CD8-positive, alpha-beta memory T cell (primary cell): Measurements from ENCODE around the gene TNF. TPM values are rescaled to one million over a fixed set of nuclear protein-coding genes. Genes with fewer than 3 reads are reported as not detected.

ENCODE experiments used
- CTCF ChIA-PET: fragments of 350-600 bp; sonication (Branson Sonifier 250); formaldehyde crosslinking; loops from one replicate; lab custom pipeline; 2021; ENCODE audit warnings: antibody characterized with exemption; lab: Charles Lee
- POLR2A ChIA-PET: fragments of 350-600 bp; sonication (Branson Sonifier 250); formaldehyde crosslinking; loops from one replicate; lab custom pipeline; 2021; ENCODE audit warnings: antibody characterized with exemption; lab: Charles Lee
- DNase-seq, 5 donors: peaks; one replicate each; pipeline versions ENCODE4 v3.0.0 to v3.0.0-alpha.2; 2020 to 2022; ENCODE audit warnings: mixed read lengths in 1 of 5
- H3K27ac ChIP-seq: one replicate; pipeline ENCODE4 v1.7.0; 2013; ENCODE audit warnings: low read depth, mild to moderate bottlenecking, low read length, moderate library complexity
- H3K27me3 ChIP-seq: 2 replicates; pipeline ENCODE4 v1.7.0; 2013; ENCODE audit warnings: low read length, mild to moderate bottlenecking; ENCODE audit not compliant: insufficient read depth, poor library complexity, severe bottlenecking
- H3K36me3 ChIP-seq: 2 replicates; pipeline ENCODE4 v1.7.0; 2013; ENCODE audit warnings: mild to moderate bottlenecking, low read length, moderate library complexity; ENCODE audit not compliant: insufficient read depth
- H3K4me1 ChIP-seq: 2 replicates; pipeline ENCODE4 v1.7.0; 2013; ENCODE audit warnings: mild to moderate bottlenecking, low read length, moderate library complexity; ENCODE audit not compliant: insufficient read depth
- H3K4me3 ChIP-seq: 2 replicates; pipeline ENCODE4 v1.7.0; 2013; ENCODE audit warnings: mild to moderate bottlenecking, low read length
- H3K9me3 ChIP-seq: 2 replicates; pipeline ENCODE4 v1.7.0; 2013; ENCODE audit warnings: mild to moderate bottlenecking, low read length
- H3K27ac Mint-ChIP-seq, 8 donors: one replicate each; pipeline ENCODE4 v1.8.0; 2020 to 2021; ENCODE audit warnings: mixed read lengths in 8 of 8, mild to moderate bottlenecking in 6 of 8, inconsistent platforms in 3 of 8, moderate library complexity in 3 of 8
- H3K27me3 Mint-ChIP-seq, 2 donors: one replicate each; pipeline ENCODE4 v1.8.0; 2020 to 2021; ENCODE audit warnings: mixed read lengths in 2 of 2, mild to moderate bottlenecking in 1 of 2, moderate library complexity in 1 of 2
- H3K36me3 Mint-ChIP-seq, 3 donors: one replicate each; pipeline ENCODE4 v1.8.0; 2020 to 2021; ENCODE audit warnings: mixed read lengths in 3 of 3, inconsistent platforms in 1 of 3, mild to moderate bottlenecking in 1 of 3
- H3K4me1 Mint-ChIP-seq, 3 donors: one replicate each; pipeline ENCODE4 v1.8.0; 2020 to 2021; ENCODE audit warnings: mixed read lengths in 3 of 3, inconsistent platforms in 1 of 3, mild to moderate bottlenecking in 1 of 3
- H3K4me3 Mint-ChIP-seq, 7 donors: one replicate each; pipeline ENCODE4 v1.8.0; 2020 to 2021; ENCODE audit warnings: mixed read lengths in 7 of 7, mild to moderate bottlenecking in 6 of 7, moderate library complexity in 4 of 7, inconsistent platforms in 2 of 7
- H3K9me3 Mint-ChIP-seq, 5 donors: one replicate each; pipeline ENCODE4 v1.8.0; 2020 to 2022; ENCODE audit warnings: mixed read lengths in 5 of 5, mild to moderate bottlenecking in 3 of 5, moderate library complexity in 2 of 5, inconsistent platforms in 1 of 5
- polyA plus RNA-seq: library from polyadenylated mRNA; unstranded; fragments of 300-500 nt; fragmentation: Illumina TruSeq; gene quantifications from one replicate; pipeline ENCODE4 v1.2.3, GENCODE V29; 2021
- total RNA-seq, 2 experiments: library from RNA; stranded (reverse); gene quantifications; one replicate each; pipeline ENCODE4 v1.2.3, GENCODE V29; 2021

Gene TNF
- total and polyA plus RNA-seq, 3 experiments from 2014 or later, result 7.9 to 215 (median 207) TPM

DNA sequence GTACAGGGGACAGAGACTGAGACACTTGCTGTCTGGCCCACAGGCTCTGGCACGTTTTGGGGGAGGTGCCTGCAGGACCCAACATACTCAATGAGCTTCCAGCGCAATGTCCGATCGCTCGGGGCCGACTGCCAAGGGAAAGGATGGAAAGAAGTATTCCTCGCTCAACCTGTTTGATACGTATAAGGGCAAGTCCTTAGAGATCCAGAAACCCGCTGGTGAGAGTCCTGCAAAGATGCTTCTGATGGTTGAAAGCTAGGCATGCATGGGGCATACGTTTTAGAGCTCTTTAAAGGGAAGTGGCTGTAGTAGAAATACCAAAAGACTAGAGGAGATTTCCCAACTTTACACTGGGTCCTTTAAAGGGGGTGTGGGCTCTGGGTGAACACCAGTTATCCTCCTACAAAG lies 47.3 kb downstream of the TNF start:
- no peaks in the 10 kb centered on the region for H3K9me3 Mint-ChIP-seq
- peaks cover 22 to 41% (median 26%) of the 10 kb centered on the region in 3 donors for H3K4me1 Mint-ChIP-seq
- peak overlapping the region in 7 of 8 donors; percentile 39 to 99 (median 95) for H3K27ac Mint-ChIP-seq
- H3K4me3 Mint-ChIP-seq, result peak overlapping the region in 4 of 7 donors; percentile 33 to 91 (median 75)
- H3K27ac ChIP-seq, result no peak overlapping the region
- peaks cover 44% of the 10 kb centered on the region for H3K36me3 ChIP-seq
- no peaks in the 10 kb centered on the region for H3K9me3 ChIP-seq
- peaks cover 17% of the 10 kb centered on the region for H3K4me1 ChIP-seq
- ChIA-PET POLR2A (interaction anchor here (0.6 to 0.8 kb wide), 3 partner anchors 17 to 38 kb away, joined by 3 to 9 read pairs (median 3); partner anchors contain the start of gene C6orf47), CTCF (interaction anchor here (0.9 to 2.4 kb wide), 5 partner anchors 11 to 72 kb away, joined by 3 to 15 read pairs (median 4); partner anchors contain the start of gene BAG6)
- H3K27me3 ChIP-seq, result no peaks in the 10 kb centered on the region
- no peak overlapping the region for H3K4me3 ChIP-seq
- peaks cover 4 to 57% (median 26%) of the 10 kb centered on the region in 3 donors for H3K36me3 Mint-ChIP-seq
- no peaks in the 10 kb centered on the region for H3K27me3 Mint-ChIP-seq
- no peak for DNase-seq

DNA sequence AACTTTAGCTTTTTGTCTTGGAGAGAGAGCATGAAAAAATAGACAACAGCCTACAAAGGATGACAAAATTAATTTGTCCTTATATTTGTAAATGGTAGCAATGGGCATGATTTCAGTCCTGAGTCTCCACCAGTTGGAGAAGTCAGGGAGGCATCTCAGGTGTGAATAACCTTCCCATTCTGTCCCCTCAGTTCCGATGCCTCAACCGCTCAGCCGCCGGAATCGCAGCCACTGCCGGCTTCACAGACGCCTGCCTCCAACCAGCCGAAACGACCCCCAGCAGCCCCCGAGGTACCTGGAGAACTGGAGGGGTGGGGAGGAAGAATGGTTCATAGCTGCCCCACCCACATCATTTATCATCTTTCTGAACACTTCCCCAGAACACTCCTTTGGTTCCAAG lies 48.7 kb downstream of the TNF start:
- H3K4me1 ChIP-seq, result peaks cover 17% of the 10 kb centered on the region
- ChIA-PET CTCF (no interaction called here), POLR2A (no interaction called here)
- no peak overlapping the region for H3K4me3 Mint-ChIP-seq
- H3K27ac ChIP-seq, result no peak overlapping the region
- no peaks in the 10 kb centered on the region for H3K9me3 Mint-ChIP-seq
- H3K27ac Mint-ChIP-seq, result peak overlapping the region in 3 of 8 donors; percentile 9 to 54 (median 26)
- no peaks in the 10 kb centered on the region for H3K27me3 ChIP-seq
- H3K36me3 ChIP-seq, result peaks cover 57% of the 10 kb centered on the region
- no peak overlapping the region for H3K4me3 ChIP-seq
- no peaks in the 10 kb centered on the region for H3K27me3 Mint-ChIP-seq
- H3K4me1 Mint-ChIP-seq, result peaks cover 22 to 42% (median 23%) of the 10 kb centered on the region in 3 donors
- DNase-seq, result no peak
- H3K36me3 Mint-ChIP-seq, result peaks cover 4 to 69% (median 33%) of the 10 kb centered on the region in 3 donors
- no peaks in the 10 kb centered on the region for H3K9me3 ChIP-seq

DNA sequence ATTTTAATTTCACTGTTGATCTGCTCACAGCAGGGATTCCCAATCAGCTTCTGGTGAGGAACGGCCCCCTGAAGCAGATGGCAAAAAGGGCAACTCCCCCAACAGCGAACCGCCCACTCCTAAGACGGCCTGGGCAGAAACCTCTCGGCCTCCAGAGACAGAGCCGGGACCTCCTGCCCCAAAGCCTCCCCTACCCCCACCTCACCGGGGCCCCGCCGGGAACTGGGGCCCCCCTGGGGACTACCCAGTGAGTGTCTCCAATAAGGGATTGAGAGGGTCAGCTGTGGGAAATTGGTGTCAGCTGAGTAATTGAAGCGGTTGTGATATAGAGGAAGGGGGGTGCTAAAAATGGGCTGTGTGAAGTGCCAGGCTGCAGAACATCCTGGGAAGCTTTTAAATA lies 51.6 kb downstream of the TNF start:
- H3K27me3 ChIP-seq, result no peaks in the 10 kb centered on the region
- peaks cover 9 to 91% (median 40%) of the 10 kb centered on the region in 3 donors for H3K36me3 Mint-ChIP-seq
- POLR2A ChIA-PET, result no interaction called here
- H3K4me3 ChIP-seq, result no peak overlapping the region
- no peaks in the 10 kb centered on the region for H3K9me3 Mint-ChIP-seq
- CTCF ChIA-PET, result no interaction called here
- peaks cover 79% of the 10 kb centered on the region for H3K36me3 ChIP-seq
- H3K4me3 Mint-ChIP-seq, result no peak overlapping the region
- H3K27ac Mint-ChIP-seq, result peak overlapping the region in 2 of 8 donors; percentile 3 to 40
- H3K9me3 ChIP-seq, result no peaks in the 10 kb centered on the region
- DNase-seq, result no peak
- H3K4me1 Mint-ChIP-seq, result peaks cover 9 to 21% (median 9%) of the 10 kb centered on the region in 3 donors
- peaks cover 2% of the 10 kb centered on the region for H3K4me1 ChIP-seq
- H3K27ac ChIP-seq, result no peak overlapping the region
- no peaks in the 10 kb centered on the region for H3K27me3 Mint-ChIP-seq

DNA sequence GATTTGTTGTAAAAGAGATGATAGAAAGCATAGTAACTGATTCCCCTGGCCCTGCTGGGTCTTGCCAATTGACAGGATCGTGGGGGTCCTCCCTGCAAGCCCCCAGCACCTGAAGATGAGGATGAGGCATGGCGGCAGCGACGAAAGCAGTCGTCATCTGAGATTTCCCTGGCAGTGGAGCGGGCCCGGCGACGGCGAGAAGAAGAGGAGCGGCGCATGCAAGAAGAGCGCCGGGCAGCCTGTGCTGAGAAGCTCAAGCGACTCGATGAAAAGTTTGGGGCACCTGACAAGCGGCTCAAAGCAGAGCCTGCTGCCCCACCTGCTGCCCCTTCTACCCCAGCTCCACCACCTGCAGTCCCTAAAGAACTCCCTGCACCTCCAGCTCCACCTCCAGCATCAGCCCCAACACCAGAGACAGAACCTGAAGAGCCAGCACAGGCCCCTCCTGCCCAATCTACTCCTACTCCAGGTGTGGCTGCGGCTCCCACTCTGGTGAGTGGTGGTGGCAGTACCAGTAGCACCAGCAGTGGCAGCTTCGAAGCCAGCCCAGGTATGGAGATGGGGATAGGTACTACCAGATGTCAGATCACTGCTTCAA lies 52.4 kb downstream of the TNF start:
- no peak for DNase-seq
- H3K9me3 Mint-ChIP-seq, result no peaks in the 10 kb centered on the region
- H3K36me3 Mint-ChIP-seq, result peaks cover 9 to 91% (median 40%) of the 10 kb centered on the region in 3 donors
- H3K9me3 ChIP-seq, result no peaks in the 10 kb centered on the region
- H3K4me3 ChIP-seq, result no peak overlapping the region
- H3K27ac Mint-ChIP-seq, result peak overlapping the region in 1 of 8 donors; percentile 40
- peaks cover 80% of the 10 kb centered on the region for H3K36me3 ChIP-seq
- H3K27me3 Mint-ChIP-seq, result no peaks in the 10 kb centered on the region
- H3K4me1 ChIP-seq, result no peaks in the 10 kb centered on the region
- CTCF ChIA-PET, result no interaction called here
- H3K27ac ChIP-seq, result no peak overlapping the region
- peak overlapping the region in 1 of 7 donors; percentile 49 for H3K4me3 Mint-ChIP-seq
- H3K27me3 ChIP-seq, result no peaks in the 10 kb centered on the region
- POLR2A ChIA-PET, result no interaction called here
- H3K4me1 Mint-ChIP-seq, result peaks cover under 1 to 13% (median under 1%) of the 10 kb centered on the region in 3 donors

Other genes with a start within 250 kb of the TNF start
Only the 30 nearest of the 34 such genes appear.
- 1,000 to 10,000 TPM; 3,705 to 3,812 TPM for gene HLA-B, start 218.4 kb upstream of the TNF start, total RNA-seq
- gene HLA-B, start 218.4 kb upstream of the TNF start, polyA plus RNA-seq, result 8,337 TPM
- gene MICA, start 172.0 kb upstream of the TNF start, total RNA-seq, result 10 to 100 TPM; 12.4 to 12.8 TPM
- gene MICA, start 172.0 kb upstream of the TNF start, polyA plus RNA-seq, result 8.2 TPM
- gene MICB, start 77.4 kb upstream of the TNF start, total RNA-seq, result 10 to 100 TPM; 21.9 to 22.3 TPM
- 12.0 TPM for gene MICB, start 77.4 kb upstream of the TNF start, polyA plus RNA-seq
- gene MCCD1, start 46.6 kb upstream of the TNF start, total RNA-seq, result not detected
- not detected for gene MCCD1, start 46.6 kb upstream of the TNF start, polyA plus RNA-seq
- 100 to 1,000 TPM; 643 to 658 TPM for gene DDX39B, start 33.6 kb upstream of the TNF start, total RNA-seq
- gene DDX39B, start 33.6 kb upstream of the TNF start, polyA plus RNA-seq, result 85.7 TPM
- 1 to 10 TPM in 1 of 2 experiments, under 1 TPM in 1; 0.94 to 2.0 TPM for gene ATP6V1G2, start 29.0 kb upstream of the TNF start, total RNA-seq
- 1.4 TPM for gene ATP6V1G2, start 29.0 kb upstream of the TNF start, polyA plus RNA-seq
- 10 to 100 TPM; 13.5 to 13.8 TPM for gene NFKBIL1, start 28.0 kb upstream of the TNF start, total RNA-seq
- gene NFKBIL1, start 28.0 kb upstream of the TNF start, polyA plus RNA-seq, result 6.9 TPM
- gene LTA, start 3.3 kb upstream of the TNF start, total RNA-seq, result 100 to 1,000 TPM; 839 to 854 TPM
- gene LTA, start 3.3 kb upstream of the TNF start, polyA plus RNA-seq, result 23.3 TPM
- 100 to 1,000 TPM; 196 to 206 TPM for gene LTB, start 6.9 kb downstream of the TNF start, total RNA-seq
- 1,182 TPM for gene LTB, start 6.9 kb downstream of the TNF start, polyA plus RNA-seq
- gene LST1, start 10.7 kb downstream of the TNF start, total RNA-seq, result 10 to 100 TPM; 22.0 to 22.4 TPM
- 49.6 TPM for gene LST1, start 10.7 kb downstream of the TNF start, polyA plus RNA-seq
- 10 to 100 TPM; 22.4 to 26.3 TPM for gene NCR3, start 17.4 kb downstream of the TNF start, total RNA-seq
- gene NCR3, start 17.4 kb downstream of the TNF start, polyA plus RNA-seq, result 328 TPM
- 10 to 100 TPM; 35.6 TPM for gene AIF1, start 39.7 kb downstream of the TNF start, total RNA-seq
- 33.2 TPM for gene AIF1, start 39.7 kb downstream of the TNF start, polyA plus RNA-seq
- gene PRRC2A, start 45.1 kb downstream of the TNF start, total RNA-seq, result 100 to 1,000 TPM; 251 to 263 TPM
- gene PRRC2A, start 45.1 kb downstream of the TNF start, polyA plus RNA-seq, result 9.3 TPM
- gene BAG6, start 77.1 kb downstream of the TNF start, total RNA-seq, result 100 to 1,000 TPM; 258 to 261 TPM
- gene BAG6, start 77.1 kb downstream of the TNF start, polyA plus RNA-seq, result 23.1 TPM
- 1 to 10 TPM; 2.4 to 3.3 TPM for gene APOM, start 80.3 kb downstream of the TNF start, total RNA-seq
- gene APOM, start 80.3 kb downstream of the TNF start, polyA plus RNA-seq, result 4.3 TPM
- 10 to 100 TPM; 19.5 to 20.0 TPM for gene C6orf47, start 85.2 kb downstream of the TNF start, total RNA-seq
- gene C6orf47, start 85.2 kb downstream of the TNF start, polyA plus RNA-seq, result 37.0 TPM
- gene GPANK1, start 89.4 kb downstream of the TNF start, total RNA-seq, result 10 to 100 TPM; 46.2 to 46.4 TPM
- 19.6 TPM for gene GPANK1, start 89.4 kb downstream of the TNF start, polyA plus RNA-seq
- 100 to 1,000 TPM; 323 to 334 TPM for gene CSNK2B, start 90.5 kb downstream of the TNF start, total RNA-seq
- 265 TPM for gene CSNK2B, start 90.5 kb downstream of the TNF start, polyA plus RNA-seq
- 10 to 100 TPM; 19.1 to 21.2 TPM for gene LY6G5B, start 94.4 kb downstream of the TNF start, total RNA-seq
- 0.64 TPM for gene LY6G5B, start 94.4 kb downstream of the TNF start, polyA plus RNA-seq
- gene LY6G5C, start 105.5 kb downstream of the TNF start, total RNA-seq, result 1 to 10 TPM; 3.5 to 4.5 TPM
- 10.3 TPM for gene LY6G5C, start 105.5 kb downstream of the TNF start, polyA plus RNA-seq
- gene ABHD16A, start 127.8 kb downstream of the TNF start, total RNA-seq, result 10 to 100 TPM; 37.0 to 41.0 TPM
- gene ABHD16A, start 127.8 kb downstream of the TNF start, polyA plus RNA-seq, result 45.5 TPM
- gene LY6G6F, start 131.3 kb downstream of the TNF start, total RNA-seq, result not detected
- not detected for gene LY6G6F, start 131.3 kb downstream of the TNF start, polyA plus RNA-seq
- gene LY6G6D, start 139.8 kb downstream of the TNF start, total RNA-seq, result not detected
- not detected for gene LY6G6D, start 139.8 kb downstream of the TNF start, polyA plus RNA-seq
- gene LY6G6C, start 146.2 kb downstream of the TNF start, total RNA-seq, result not detected
- gene LY6G6C, start 146.2 kb downstream of the TNF start, polyA plus RNA-seq, result not detected
- gene MPIG6B, start 147.8 kb downstream of the TNF start, total RNA-seq, result not detected
- gene MPIG6B, start 147.8 kb downstream of the TNF start, polyA plus RNA-seq, result 0.08 TPM
- gene DDAH2, start 153.7 kb downstream of the TNF start, total RNA-seq, result 1 to 10 TPM; 4.1 to 4.9 TPM
- 26.3 TPM for gene DDAH2, start 153.7 kb downstream of the TNF start, polyA plus RNA-seq
- 100 to 1,000 TPM; 377 TPM for gene CLIC1, start 161.0 kb downstream of the TNF start, total RNA-seq
- 657 TPM for gene CLIC1, start 161.0 kb downstream of the TNF start, polyA plus RNA-seq
- 10 to 100 TPM; 36.4 to 39.8 TPM for gene MSH5, start 164.4 kb downstream of the TNF start, total RNA-seq
- 2.0 TPM for gene MSH5, start 164.4 kb downstream of the TNF start, polyA plus RNA-seq
- 1 to 10 TPM; 6.1 to 7.0 TPM for gene SAPCD1, start 187.1 kb downstream of the TNF start, total RNA-seq
- not detected for gene SAPCD1, start 187.1 kb downstream of the TNF start, polyA plus RNA-seq
- 1 to 10 TPM; 1.4 to 1.7 TPM for gene VWA7, start 201.8 kb downstream of the TNF start, total RNA-seq
- 2.5 TPM for gene VWA7, start 201.8 kb downstream of the TNF start, polyA plus RNA-seq